ENCODE measurements around the gene YES1.

YES1 gene

GRCh38 chr18:680392-680791 is 131.7 kb downstream of the YES1 start:
- no peak for DNase-seq

GRCh38 chr18:679516-679915 is 132.5 kb downstream of the YES1 start:
- no peak for DNase-seq

GRCh38 chr18:678482-679182 is 133.4 kb downstream of the YES1 start:
- no peak for DNase-seq

GRCh38 chr18:677951-678381 is 134.1 kb downstream of the YES1 start:
- no peak for DNase-seq

- no peak for DNase-seq
Observed at GRCh38 chr18:677145-677544, 134.9 kb downstream of the YES1 start.

GRCh38 chr18:676736-677135 is 135.3 kb downstream of the YES1 start:
- DNase-seq: no peak

- no peak for DNase-seq
Observed at GRCh38 chr18:676069-676468, 136.0 kb downstream of the YES1 start.

- DNase-seq: no peak
Observed at GRCh38 chr18:675307-675706, 136.7 kb downstream of the YES1 start.

- DNase-seq: no peak
Observed at GRCh38 chr18:673769-674168, 138.3 kb downstream of the YES1 start.

- no peak for DNase-seq
Observed at GRCh38 chr18:673317-673716, 138.7 kb downstream of the YES1 start.
